T-cell (primary cell): Measurements from ENCODE around the gene KMT2B. TPM values are rescaled to one million over a fixed set of nuclear protein-coding genes. Genes with fewer than 3 reads are reported as not detected.

Experiments used
- ATAC-seq, 4 experiments: fragments of 200-7000 bp in 3 of 4; fragments of 150-1000 bp in 1 of 4; cut with Tn5 transposase; replicated peaks in 1 of 4; 1 replicate in 3 of 4; 2 replicates in 1 of 4; pipeline ENCODE4 v1.10.0; 2021; ENCODE audit warnings: moderate library complexity in 3 of 4, mild to moderate bottlenecking in 2 of 4, moderate number of reproducible peaks in 1 of 4
- CTCF ChIA-PET, 2 donors: fragments of 300-600 bp; sonication (Branson Sonifier 250); formaldehyde crosslinking; loops; one replicate each; lab custom pipeline; 2022; ENCODE audit warnings: antibody characterized with exemption in 2 of 2; lab: Charles Lee
- POLR2A ChIA-PET, 2 donors: fragments of 300-600 bp; sonication (Branson Sonifier 250); formaldehyde crosslinking; loops; one replicate each; lab custom pipeline; 2022; ENCODE audit warnings: antibody characterized with exemption in 2 of 2; lab: Charles Lee
- DNase-seq, 35 experiments: peaks; one replicate each; pipeline versions ENCODE4 v3.0.0 to v3.0.0-alpha.2; 2013 to 2023
- H3K27ac ChIP-seq: one replicate; pipeline ENCODE4 v1.5.1; 2013; ENCODE audit warnings: low read length
- H3K27me3 ChIP-seq, 2 experiments: replicated peaks in 1 of 2; 1 replicate in 1 of 2; 2 replicates in 1 of 2; pipeline versions ENCODE4 v1.6.1 to v1.7.0; 2013; ENCODE audit warnings: low read length in 1 of 2, mixed read lengths in 1 of 2; ENCODE audit not compliant: control insufficient read depth in 2 of 2, insufficient read depth in 2 of 2; ENCODE audit errors: extremely low read depth in 1 of 2
- H3K36me3 ChIP-seq, 2 donors: 1 replicate in 1 of 2; 2 replicates in 1 of 2; pipeline versions ENCODE4 v1.6.1 to v1.7.0; 2013; ENCODE audit warnings: low read length in 1 of 2; ENCODE audit not compliant: control insufficient read depth in 2 of 2, insufficient read depth in 1 of 2; ENCODE audit errors: extremely low read depth in 1 of 2
- H3K4me1 ChIP-seq, 2 experiments: 1 replicate in 1 of 2; 2 replicates in 1 of 2; pipeline versions ENCODE4 v1.6.1 to v1.7.0; 2013; ENCODE audit warnings: low read length in 2 of 2, mixed read lengths in 1 of 2; ENCODE audit not compliant: insufficient read depth in 2 of 2, control insufficient read depth in 1 of 2; ENCODE audit errors: extremely low read depth in 1 of 2
- H3K4me3 ChIP-seq, 2 donors: 1 replicate in 1 of 2; 2 replicates in 1 of 2; pipeline versions ENCODE4 v1.5.1 to v1.7.0; 2013; ENCODE audit warnings: mild to moderate bottlenecking in 2 of 2, low read length in 1 of 2, moderate library complexity in 1 of 2; ENCODE audit not compliant: control insufficient read depth in 1 of 2; ENCODE audit errors: extremely low read depth in 1 of 2
- H3K9me3 ChIP-seq: 2 replicates; pipeline ENCODE4 v1.7.0; 2013
- H3K27ac Mint-ChIP-seq, 2 donors: one replicate each; pipeline ENCODE4 v1.8.0; 2020 to 2021; ENCODE audit warnings: mild to moderate bottlenecking in 2 of 2, mixed read lengths in 2 of 2
- H3K27me3 Mint-ChIP-seq, 2 donors: one replicate each; pipeline ENCODE4 v1.8.0; 2021 to 2022; ENCODE audit warnings: mixed read lengths in 2 of 2
- H3K36me3 Mint-ChIP-seq: one replicate; pipeline ENCODE4 v1.8.0; 2021; ENCODE audit warnings: mixed read lengths
- H3K4me1 Mint-ChIP-seq, 3 donors: one replicate each; pipeline ENCODE4 v1.8.0; 2020 to 2022; ENCODE audit warnings: mixed read lengths in 3 of 3, mild to moderate bottlenecking in 1 of 3
- H3K4me3 Mint-ChIP-seq, 3 donors: one replicate each; pipeline ENCODE4 v1.8.0; 2020 to 2022; ENCODE audit warnings: mild to moderate bottlenecking in 3 of 3, mixed read lengths in 3 of 3, moderate library complexity in 3 of 3
- H3K9me3 Mint-ChIP-seq, 3 donors: one replicate each; pipeline ENCODE4 v1.8.0; 2020 to 2022; ENCODE audit warnings: mixed read lengths in 3 of 3
- WGBS: methylation state at CpG from one replicate; pipeline ENCODE4 v1.1.5; 2013; ENCODE audit warnings: missing lambda C conversion rate; ENCODE audit not compliant: insufficient coverage; 5-methylcytosine and 5-hydroxymethylcytosine counted together
- total RNA-seq, 35 experiments: library from RNA in 6 of 35; stranded (reverse) in 6 of 35; fragments of 120-200 nt in 1 of 35; gene quantifications; one replicate each; pipeline versions ENCODE4 v1.2.1 to v1.2.4 and lab custom pipeline; 2013 to 2026

The KMT2B gene
- total RNA-seq, 5 donors from 2014 or later (not counting 1 experiment from before 2014, with no cell fraction given) = 76.4 to 107 (median 92.5) TPM

GRCh38 chr19:35742121-35742724, 24.4 kb downstream of the KMT2B start, which contains the start of gene IGFLR1:
Gene IGFLR1 (minus strand): TSS chr19:35742452. CDS start chr19:35741180, 1,272 bp downstream.
- ChIA-PET POLR2A (no interaction called here), CTCF (no interaction called here)
- Histone ChIP-seq H3K4me1 (peaks cover 19 to 76% of the 10 kb centered on the region in 2 experiments), H3K27me3 (no peaks in the 10 kb centered on the region), H3K9me3 (no peaks in the 10 kb centered on the region), H3K4me3 (peak within 1 kb of the TSS; percentile 54 to 68), H3K27ac (peak within 1 kb of the TSS; percentile 87), H3K36me3 (peaks cover 0 to 22% of the 10 kb centered on the region in 2 donors)
- DNase-seq (peak; percentile 41 to 86 (median 60)), ATAC-seq (peak in 1 of 4 experiments; percentile 4)
- Mint-ChIP-seq H3K36me3 (peaks cover 14% of the 10 kb centered on the region), H3K4me3 (peak within 1 kb of the TSS; percentile 87 to 97 (median 88)), H3K9me3 (no peaks in the 10 kb centered on the region), H3K27ac (peak within 1 kb of the TSS; percentile 99 to 100), H3K4me1 (peaks cover 54 to 70% (median 65%) of the 10 kb centered on the region in 3 donors), H3K27me3 (no peaks in the 10 kb centered on the region)
- WGBS = 0% methylated on average over 6 of the region's 9 CpGs

DNA sequence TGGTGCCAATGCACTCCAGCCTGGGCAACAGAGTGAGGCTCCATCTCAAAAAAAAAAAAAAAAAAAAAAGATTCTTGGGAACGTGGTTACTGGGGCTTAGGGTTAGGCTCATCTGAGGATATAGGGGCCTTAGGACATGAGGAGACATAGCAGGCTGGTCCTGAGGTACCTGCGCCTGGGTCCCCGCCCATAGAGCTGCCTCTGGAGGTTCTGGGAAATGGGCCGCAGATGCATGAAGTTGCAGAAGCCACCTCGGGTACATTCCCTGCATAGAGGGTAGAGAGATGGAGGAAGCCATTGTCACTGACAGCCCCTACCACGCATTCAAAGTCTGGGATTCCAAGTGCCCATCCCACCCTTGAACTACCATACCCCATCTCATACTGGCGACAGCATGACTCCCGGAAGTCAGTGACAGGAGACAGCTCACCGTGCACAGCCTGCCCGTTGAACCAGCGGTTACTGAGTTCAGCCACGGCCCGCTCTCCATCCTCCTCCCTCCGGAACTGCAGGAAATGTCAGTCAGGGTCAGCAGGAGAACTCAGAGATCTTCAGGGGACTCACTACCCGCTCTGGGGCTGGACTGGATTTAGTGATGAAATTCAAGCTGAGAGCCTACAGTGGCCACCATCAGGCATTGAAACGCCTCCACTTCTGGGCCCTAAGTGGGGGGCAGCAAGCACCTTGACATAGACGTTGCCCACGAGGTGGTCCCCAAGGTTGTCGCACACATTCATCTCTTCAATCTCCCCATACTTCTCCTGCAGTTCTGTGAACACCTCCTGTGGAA, 26.0 kb downstream of the KMT2B start:
- peaks cover 0 to 10% of the 10 kb centered on the region in 2 donors for H3K36me3 ChIP-seq
- Mint-ChIP-seq H3K4me1 (peaks cover 60 to 70% (median 61%) of the 10 kb centered on the region in 3 donors), H3K27ac (peak overlapping the region; percentile 99 to 100), H3K9me3 (no peaks in the 10 kb centered on the region), H3K27me3 (no peaks in the 10 kb centered on the region), H3K36me3 (peaks cover 13% of the 10 kb centered on the region), H3K4me3 (peak overlapping the region; percentile 87 to 99 (median 97))
- no peaks in the 10 kb centered on the region for H3K9me3 ChIP-seq
- 92% methylated on average over 14 of the region's 19 CpGs for WGBS
- peak overlapping the region; percentile 79 to 86 for H3K4me3 ChIP-seq
- CTCF ChIA-PET = interaction anchor here in 1 of 2 donors (0.6 to 0.7 kb wide), 6 partner anchors 42 to 310 kb away, joined by 3 to 8 read pairs (median 4); partner anchors contain the start of gene THAP8
- ATAC-seq (no peak), DNase-seq (no peak)
- H3K27ac ChIP-seq = peak overlapping the region; percentile 98
- no peaks in the 10 kb centered on the region for H3K27me3 ChIP-seq
- POLR2A ChIA-PET = interaction anchor here (0.6 to 0.7 kb wide), 4 partner anchors 96 to 1479 kb away, joined by 3 to 4 read pairs (median 4); no protein-coding TSS in a partner anchor
- H3K4me1 ChIP-seq = peaks cover 21 to 79% of the 10 kb centered on the region in 2 experiments

DNA sequence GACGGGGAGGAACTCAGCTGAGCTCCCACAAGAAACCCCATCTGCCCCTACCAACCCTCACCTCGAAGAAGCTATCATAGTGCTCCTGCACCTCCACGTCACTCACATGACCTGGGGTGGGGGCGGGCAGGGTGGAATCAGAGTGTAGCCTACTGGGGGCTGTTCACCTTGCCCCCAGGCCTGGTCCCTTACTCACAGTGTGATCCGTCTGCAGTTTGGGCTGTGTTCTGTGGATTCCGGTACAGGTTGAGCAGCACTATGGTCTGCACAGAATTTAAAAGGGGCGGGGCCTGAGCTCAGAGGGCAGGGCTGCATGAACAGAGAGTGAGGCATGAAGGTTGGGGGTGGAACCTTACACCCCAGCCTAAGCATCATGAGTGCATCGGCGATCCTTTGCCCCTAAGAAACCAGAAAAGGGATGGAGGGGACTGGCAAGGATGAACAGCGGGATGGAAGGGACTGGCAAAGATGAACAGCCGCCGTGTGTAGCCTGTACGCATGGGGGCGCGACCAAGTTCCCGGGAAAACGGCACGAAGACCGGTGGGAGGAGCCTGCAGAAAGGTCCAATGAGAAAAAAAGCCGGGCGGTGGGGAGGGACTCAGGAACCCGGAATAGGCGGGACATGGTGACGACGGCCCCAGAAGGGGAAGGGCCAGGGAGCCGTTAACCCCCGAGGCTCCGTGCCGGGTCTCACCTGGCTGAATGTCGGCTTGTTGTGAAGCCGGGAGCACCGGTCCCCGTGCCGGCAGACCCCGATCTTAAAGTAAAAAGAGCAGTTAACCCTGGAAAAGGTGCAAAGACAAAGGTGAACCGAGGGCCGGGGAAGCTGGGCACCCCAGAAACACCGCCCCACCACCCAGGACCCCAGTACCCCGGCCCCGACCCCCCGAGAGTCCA, 26.9 kb downstream of the KMT2B start:
- DNase-seq = peak; percentile 86 to 95 (median 92)
- CTCF ChIA-PET = interaction anchor here in 1 of 2 donors (0.6 to 1.5 kb wide), 6 partner anchors 42 to 309 kb away, joined by 3 to 18 read pairs (median 4); partner anchors contain the start of gene THAP8
- POLR2A ChIA-PET = interaction anchor here in 1 of 2 donors (0.5 to 0.7 kb wide), 4 partner anchors 18 to 1478 kb away, joined by 3 to 4 read pairs (median 4); no protein-coding TSS in a partner anchor
- peak overlapping the region; percentile 99 to 100 for H3K27ac Mint-ChIP-seq
- Histone ChIP-seq H3K9me3 (no peaks in the 10 kb centered on the region), H3K4me3 (peak overlapping the region; percentile 79 to 86), H3K36me3 (peaks cover 0 to 1% of the 10 kb centered on the region in 2 donors), H3K27me3 (no peaks in the 10 kb centered on the region), H3K27ac (peak overlapping the region; percentile 98), H3K4me1 (peaks cover 25 to 80% of the 10 kb centered on the region in 2 experiments)
- no peaks in the 10 kb centered on the region for H3K27me3 Mint-ChIP-seq
- H3K4me1 Mint-ChIP-seq = peaks cover 55 to 68% (median 60%) of the 10 kb centered on the region in 3 donors
- peaks cover 13% of the 10 kb centered on the region for H3K36me3 Mint-ChIP-seq
- peak; percentile 61 to 66 (median 64) for ATAC-seq
- under 1% methylated on average over 35 of the region's 41 CpGs for WGBS
- no peaks in the 10 kb centered on the region for H3K9me3 Mint-ChIP-seq
- H3K4me3 Mint-ChIP-seq = peak overlapping the region; percentile 87 to 99 (median 97)

GRCh38 chr19:35745328-35746086, 27.7 kb downstream of the KMT2B start, which contains the start of the genes PSENEN and U2AF1L4:
Gene PSENEN (plus strand): TSS chr19:35745651. CDS start chr19:35745931, 280 bp downstream.
Gene U2AF1L4 (minus strand): TSS chr19:35745418. CDS start chr19:35745391, 27 bp downstream.
- Mint-ChIP-seq H3K27ac (peak within 1 kb of the TSS; percentile 99 to 100), H3K27me3 (no peaks in the 10 kb centered on the region), H3K4me3 (peak within 1 kb of the TSS; percentile 87 to 99 (median 97)), H3K9me3 (no peaks in the 10 kb centered on the region), H3K4me1 (peaks cover 54 to 72% (median 62%) of the 10 kb centered on the region in 3 donors), H3K36me3 (peaks cover 13% of the 10 kb centered on the region)
- Histone ChIP-seq H3K4me3 (peak within 1 kb of the TSS; percentile 79 to 86), H3K4me1 (peaks cover 25 to 80% of the 10 kb centered on the region in 2 experiments), H3K36me3 (no peaks in the 10 kb centered on the region), H3K9me3 (no peaks in the 10 kb centered on the region), H3K27ac (peak within 1 kb of the TSS; percentile 98), H3K27me3 (no peaks in the 10 kb centered on the region)
- under 1% methylated on average over 28 of the region's 40 CpGs for WGBS
- POLR2A ChIA-PET = no interaction called here
- peak; percentile 59 to 66 (median 62) for ATAC-seq
- CTCF ChIA-PET = interaction anchor here in 1 of 2 donors (0.5 to 1.5 kb wide), 4 partner anchors 9 to 231 kb away, joined by 3 to 18 read pairs (median 4); no protein-coding TSS in a partner anchor
- DNase-seq = peak; percentile 85 to 99 (median 97)

GRCh38 chr19:35746087-35746462, 28.3 kb downstream of the KMT2B start:
- ATAC-seq = no peak
- Mint-ChIP-seq H3K4me1 (peaks cover 54 to 66% (median 57%) of the 10 kb centered on the region in 3 donors), H3K27ac (peak overlapping the region; percentile 99 to 100), H3K4me3 (peak overlapping the region; percentile 87 to 99 (median 97)), H3K36me3 (peaks cover 13% of the 10 kb centered on the region), H3K27me3 (no peaks in the 10 kb centered on the region), H3K9me3 (no peaks in the 10 kb centered on the region)
- peak overlapping the region; percentile 59 for H3K27ac ChIP-seq
- ChIA-PET POLR2A (no interaction called here), CTCF (interaction anchor here in 1 of 2 donors (0.6 to 1.5 kb wide), 3 partner anchors 8 to 231 kb away, joined by 3 to 18 read pairs (median 3); no protein-coding TSS in a partner anchor)
- DNase-seq = no peak
- no peaks in the 10 kb centered on the region for H3K27me3 ChIP-seq
- 3% methylated on average over 3 of the region's 4 CpGs for WGBS
- no peaks in the 10 kb centered on the region for H3K36me3 ChIP-seq
- H3K4me3 ChIP-seq = peak overlapping the region; percentile 79 to 86
- no peaks in the 10 kb centered on the region for H3K9me3 ChIP-seq
- peaks cover 25 to 75% of the 10 kb centered on the region in 2 experiments for H3K4me1 ChIP-seq
